AG09309 (cell line): ENCODE results near the gene TDRD7.

ENCODE experiments used
- DNase-seq: peaks from one replicate; pipeline ENCODE4 v3.0.0-alpha.2; 2010; ENCODE audit warnings: low read depth
- H3K4me3 ChIP-seq: 2 replicates; pipeline ENCODE4 v1.5.1; 2011; ENCODE audit warnings: mild to moderate bottlenecking, low read depth, low read length, moderate library complexity; ENCODE audit not compliant: control insufficient read depth
- TF ChIP-seq, protein P1 (sequence below): IDR thresholded peaks from 2 replicates; pipeline ENCODE4 v1.5.1; 2011; ENCODE audit warnings: mild to moderate bottlenecking, low read depth, low read length, inconsistent platforms; ENCODE audit not compliant: insufficient read depth, control insufficient read depth; ENCODE audit errors: missing control alignments

TDRD7 gene

DNA sequence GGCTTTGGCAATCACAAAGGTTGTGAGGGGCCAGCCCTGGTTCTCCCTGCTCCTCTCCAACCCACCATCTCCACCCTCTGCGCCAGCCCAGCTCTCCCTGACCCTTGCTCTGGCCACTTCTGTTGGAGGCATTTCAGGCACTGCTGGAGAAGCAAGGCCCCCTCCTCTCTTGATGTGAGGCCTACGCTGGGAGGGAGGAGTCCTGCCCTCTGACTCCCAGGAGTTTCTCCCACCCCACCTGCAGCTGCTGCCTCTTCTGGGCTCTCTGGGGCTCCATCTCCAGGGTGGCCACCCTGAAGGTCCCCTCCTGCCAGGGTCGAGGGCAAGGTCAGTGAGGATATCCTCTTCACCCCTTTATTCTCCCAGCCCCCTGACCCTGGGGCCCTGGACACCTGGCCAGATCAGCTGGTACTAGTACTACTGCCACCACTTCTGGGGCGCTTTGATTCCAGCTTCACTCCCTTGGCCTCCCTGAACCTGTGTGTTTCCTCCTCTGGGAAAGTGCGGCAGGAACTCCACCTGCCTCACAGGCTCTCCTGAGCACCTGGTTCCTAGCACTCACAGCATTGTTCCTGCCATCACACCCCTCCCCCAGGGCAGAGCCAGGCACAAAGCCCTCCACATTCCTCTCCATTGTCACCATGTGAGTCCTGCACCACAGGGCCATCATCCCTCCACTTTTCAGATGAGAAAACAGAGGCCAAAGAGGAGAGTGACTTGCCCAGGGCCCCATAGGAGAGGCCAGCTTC lies 23.8 kb upstream of the TDRD7 start:
- no peak for DNase-seq
- TF ChIP-seq, protein P1, sequence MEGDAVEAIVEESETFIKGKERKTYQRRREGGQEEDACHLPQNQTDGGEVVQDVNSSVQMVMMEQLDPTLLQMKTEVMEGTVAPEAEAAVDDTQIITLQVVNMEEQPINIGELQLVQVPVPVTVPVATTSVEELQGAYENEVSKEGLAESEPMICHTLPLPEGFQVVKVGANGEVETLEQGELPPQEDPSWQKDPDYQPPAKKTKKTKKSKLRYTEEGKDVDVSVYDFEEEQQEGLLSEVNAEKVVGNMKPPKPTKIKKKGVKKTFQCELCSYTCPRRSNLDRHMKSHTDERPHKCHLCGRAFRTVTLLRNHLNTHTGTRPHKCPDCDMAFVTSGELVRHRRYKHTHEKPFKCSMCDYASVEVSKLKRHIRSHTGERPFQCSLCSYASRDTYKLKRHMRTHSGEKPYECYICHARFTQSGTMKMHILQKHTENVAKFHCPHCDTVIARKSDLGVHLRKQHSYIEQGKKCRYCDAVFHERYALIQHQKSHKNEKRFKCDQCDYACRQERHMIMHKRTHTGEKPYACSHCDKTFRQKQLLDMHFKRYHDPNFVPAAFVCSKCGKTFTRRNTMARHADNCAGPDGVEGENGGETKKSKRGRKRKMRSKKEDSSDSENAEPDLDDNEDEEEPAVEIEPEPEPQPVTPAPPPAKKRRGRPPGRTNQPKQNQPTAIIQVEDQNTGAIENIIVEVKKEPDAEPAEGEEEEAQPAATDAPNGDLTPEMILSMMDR: no peak
- H3K4me3 ChIP-seq: no peak overlapping the region

GRCh38 chr9:97388721-97389238 lies 23.1 kb upstream of the TDRD7 start:
- TF ChIP-seq, protein P1: no peak
- DNase-seq: no peak
- H3K4me3 ChIP-seq: no peak overlapping the region

DNA sequence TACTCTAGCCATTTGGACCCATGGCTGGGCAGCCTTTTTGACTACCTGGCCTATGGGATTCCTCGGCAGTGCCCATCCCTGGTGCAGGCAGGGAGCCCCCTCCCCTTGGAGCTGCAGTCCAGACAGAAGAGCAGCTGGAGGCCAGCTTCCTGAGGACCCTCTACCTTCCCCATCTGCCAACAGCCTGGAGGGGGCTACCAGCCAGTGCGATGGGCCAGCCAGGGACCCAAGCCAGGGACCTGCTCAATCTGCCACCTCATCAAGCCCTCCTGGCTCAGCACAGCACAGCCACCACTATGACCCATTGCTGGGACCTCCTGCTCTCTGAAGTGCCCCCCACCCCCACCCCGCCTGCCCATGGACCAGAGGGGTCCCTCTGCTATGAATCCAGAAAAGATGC lies 22.6 kb upstream of the TDRD7 start:
- TF ChIP-seq, protein P1: no peak
- DNase-seq: no peak
- no peak overlapping the region for H3K4me3 ChIP-seq

- TF ChIP-seq, protein P1: no peak
- no peak overlapping the region for H3K4me3 ChIP-seq
- DNase-seq: no peak
Measured at GRCh38 chr9:97390791-97391406, 21.0 kb upstream of the TDRD7 start.

DNA sequence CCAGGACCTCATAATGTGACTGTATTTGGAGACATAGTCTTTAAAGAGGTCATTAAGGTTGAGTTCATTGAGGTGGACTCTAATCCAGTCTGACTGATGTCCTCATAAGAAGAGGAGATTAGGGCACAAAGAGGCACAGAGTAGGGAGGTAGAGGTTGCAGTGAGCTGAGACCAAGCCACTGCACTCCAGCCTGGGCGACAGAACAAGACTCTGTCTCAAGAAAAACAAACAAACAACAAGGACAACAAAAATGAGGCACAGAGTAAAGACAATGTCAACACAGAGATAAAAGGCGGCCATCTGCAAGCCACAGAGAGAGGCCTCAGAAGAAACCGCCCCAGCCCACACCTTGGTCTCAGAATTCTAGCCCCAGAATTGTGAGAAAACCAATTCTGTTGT lies 17.0 kb upstream of the TDRD7 start:
- DNase-seq: no peak
- TF ChIP-seq, protein P1: no peak
- H3K4me3 ChIP-seq: no peak overlapping the region

DNA sequence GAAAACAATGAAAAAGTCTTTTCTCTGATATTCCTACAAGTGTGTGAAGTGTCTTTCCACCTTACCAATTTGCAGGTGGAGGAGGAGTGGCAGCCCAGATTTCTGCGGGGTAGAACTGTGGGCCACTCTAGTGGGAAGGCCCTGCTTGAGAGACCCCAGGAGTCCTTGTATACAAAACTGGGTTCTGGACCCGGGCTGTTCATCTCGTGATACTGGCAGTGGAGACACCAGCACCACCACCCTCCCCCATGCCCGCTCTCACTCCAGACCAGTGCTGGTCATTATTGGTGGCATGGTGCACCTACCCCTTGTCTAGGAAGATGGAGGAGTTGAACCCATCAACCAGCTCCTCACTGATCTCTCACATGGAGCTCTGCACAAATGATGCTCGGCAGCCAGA lies 16.2 kb upstream of the TDRD7 start:
- TF ChIP-seq, protein P1: no peak
- DNase-seq: no peak

More for the DNA sequence above, 16.2 kb upstream of the TDRD7 start:
- no peak overlapping the region for H3K4me3 ChIP-seq
